Fibroblast of lung (primary cell): ENCODE results near the gene PRKCA. TPM values are rescaled to one million over a fixed set of nuclear protein-coding genes. Genes with fewer than 3 reads are reported as not detected.

ENCODE experiments used
- DNase-seq, 2 donors: peaks; one replicate each; pipeline versions ENCODE4 v3.0.0 to v3.0.0-alpha.2; 2010; ENCODE audit warnings: low read depth in 2 of 2
- H2AFZ ChIP-seq: 2 replicates; pipeline ENCODE4 v1.5.1; 2012; ENCODE audit warnings: low read length, control low read depth, inconsistent platforms
- H3K27ac ChIP-seq: 2 replicates; pipeline ENCODE4 v1.5.1; 2011; ENCODE audit warnings: low read length, control low read depth; ENCODE audit not compliant: insufficient read depth
- H3K27me3 ChIP-seq: 2 replicates; pipeline ENCODE4 v1.5.1; 2011; ENCODE audit warnings: mild to moderate bottlenecking, low read length; ENCODE audit not compliant: control insufficient read depth, insufficient read depth
- H3K36me3 ChIP-seq: 2 replicates; pipeline ENCODE4 v1.5.1; 2011; ENCODE audit warnings: low read length; ENCODE audit not compliant: control insufficient read depth, insufficient read depth
- H3K4me1 ChIP-seq: 2 replicates; pipeline ENCODE4 v1.5.1; 2011; ENCODE audit warnings: low read length; ENCODE audit not compliant: control insufficient read depth, insufficient read depth; ENCODE audit errors: extremely low read depth
- H3K4me2 ChIP-seq: 2 replicates; pipeline ENCODE4 v1.5.1; 2011; ENCODE audit warnings: low read length, control low read depth; ENCODE audit not compliant: insufficient read depth; ENCODE audit errors: extremely low read depth
- H3K4me3 ChIP-seq, 4 experiments: fragments of 200-600 bp in 1 of 4; sonication (generic) in 1 of 4; replicated peaks in 1 of 4; 2 replicates each; pipeline ENCODE4 v1.5.1; 2011 to 2016; ENCODE audit warnings: low read length in 4 of 4, low read depth in 3 of 4, mild to moderate bottlenecking in 3 of 4, control low read depth in 2 of 4, inconsistent platforms in 1 of 4, mixed read lengths in 1 of 4; ENCODE audit not compliant: insufficient read depth in 1 of 4; ENCODE audit errors: control extremely low read depth in 1 of 4
- H3K79me2 ChIP-seq: 2 replicates; pipeline ENCODE4 v1.5.1; 2012; ENCODE audit warnings: mild to moderate bottlenecking, low read length, inconsistent platforms; ENCODE audit not compliant: control insufficient read depth, insufficient read depth
- H3K9ac ChIP-seq: 2 replicates; pipeline ENCODE4 v1.5.1; 2011; ENCODE audit warnings: mild to moderate bottlenecking, low read length, control low read depth; ENCODE audit not compliant: insufficient read depth
- H3K9me3 ChIP-seq: 2 replicates; pipeline ENCODE4 v1.5.1; 2012; ENCODE audit warnings: low read depth, low read length; ENCODE audit not compliant: control insufficient read depth, insufficient read depth
- H4K20me1 ChIP-seq: 2 replicates; pipeline ENCODE4 v1.5.1; 2011; ENCODE audit warnings: low read length; ENCODE audit not compliant: control insufficient read depth, insufficient read depth; ENCODE audit errors: extremely low read depth
- CTCF ChIP-seq, 2 donors: IDR thresholded peaks in 1 of 2; conservative IDR thresholded peaks in 1 of 2; 1 replicate in 1 of 2; 2 replicates in 1 of 2; pipeline ENCODE4 v1.5.1; 2011 to 2012; ENCODE audit warnings: low read length in 2 of 2, control low read depth in 1 of 2, inconsistent platforms in 1 of 2, low read depth in 1 of 2, mild to moderate bottlenecking in 1 of 2
- EZH2 ChIP-seq: IDR thresholded peaks from 2 replicates; pipeline ENCODE4 v1.5.1; 2012; ENCODE audit warnings: low read length, control low read depth, mild to moderate bottlenecking; ENCODE audit errors: missing control alignments
- polyA plus RNA-seq, 2 donors: library from polyadenylated mRNA; depleted of rRNA in 1 of 2; stranded (reverse) in 1 of 2; unstranded in 1 of 2; fragments of >200 nt; gene quantifications; 2 replicates each; pipeline ENCODE4 v1.2.1, GENCODE V29; 2011 to 2012; ENCODE audit warnings: missing spikeins in 1 of 2
- total RNA-seq: library from RNA; depleted of rRNA; stranded (reverse); fragments of >200 nt; gene quantifications from 2 replicates; pipeline ENCODE4 v1.2.1, GENCODE V29; 2014

The PRKCA gene
- total and polyA plus RNA-seq, 2 donors (not counting 1 experiment from before 2014, with no cell fraction given) = 34.0 to 74.2 TPM

DNA sequence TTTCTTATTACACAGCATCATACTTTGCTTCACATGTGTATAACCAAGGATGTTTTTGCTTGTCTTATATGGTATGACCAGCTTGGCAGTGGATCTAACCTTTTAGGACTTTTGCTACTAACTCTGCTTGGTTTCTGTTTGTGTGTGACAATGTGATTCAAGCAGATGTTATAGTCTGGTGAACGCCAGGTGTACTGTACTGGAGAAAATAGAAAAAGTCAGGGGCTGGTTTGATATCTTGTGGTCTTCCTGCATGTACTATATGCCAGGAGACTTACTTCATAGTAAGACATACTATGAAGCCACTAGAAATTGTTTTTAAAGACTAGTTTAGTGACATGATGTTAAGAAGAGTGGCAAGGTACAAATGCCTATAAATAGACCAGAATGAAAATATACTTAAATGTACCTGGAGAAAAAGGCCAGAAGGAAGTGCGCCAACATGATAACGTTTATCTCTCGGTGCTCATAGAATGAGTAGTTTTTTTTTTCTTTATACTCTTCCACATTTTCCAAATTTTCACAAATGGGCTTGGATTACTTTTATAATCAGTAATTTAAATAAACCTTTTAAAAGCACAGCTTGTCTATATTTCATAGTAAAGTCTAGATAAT lies 112.3 kb downstream of the PRKCA start:
- Histone ChIP-seq H3K4me2 (no peak overlapping the region), H3K27me3 (no peaks in the 10 kb centered on the region), H3K4me3 (no peak overlapping the region), H3K27ac (no peak overlapping the region), H3K36me3 (no peaks in the 10 kb centered on the region), H3K9me3 (no peaks in the 10 kb centered on the region), H4K20me1 (no peaks in the 10 kb centered on the region), H3K4me1 (no peaks in the 10 kb centered on the region), H3K79me2 (peaks cover 67% of the 10 kb centered on the region), H2AFZ (no peak overlapping the region), H3K9ac (no peak overlapping the region)
- TF ChIP-seq EZH2 (no peak), CTCF (conservative IDR thresholded peaks at IDR 0.05 in 1 of 2, IDR thresholded peaks at IDR 0.05 in 1 of 2; ENCODE audit: low read depth in 1 of 2, low read length in 2 of 2) (no peak)
- DNase-seq = no peak

- Histone ChIP-seq H3K4me2 (no peak overlapping the region), H4K20me1 (no peaks in the 10 kb centered on the region), H3K27ac (no peak overlapping the region), H3K79me2 (peaks cover 67% of the 10 kb centered on the region), H3K36me3 (no peaks in the 10 kb centered on the region), H2AFZ (no peak overlapping the region), H3K9ac (no peak overlapping the region), H3K27me3 (no peaks in the 10 kb centered on the region), H3K4me3 (no peak overlapping the region), H3K4me1 (no peaks in the 10 kb centered on the region), H3K9me3 (no peaks in the 10 kb centered on the region)
- TF ChIP-seq CTCF (conservative IDR thresholded peaks at IDR 0.05 in 1 of 2, IDR thresholded peaks at IDR 0.05 in 1 of 2; ENCODE audit: low read depth in 1 of 2, low read length in 2 of 2) (no peak), EZH2 (no peak)
- no peak for DNase-seq
Observed at GRCh38 chr17:66415366-66416206, 113.2 kb downstream of the PRKCA start.

DNA sequence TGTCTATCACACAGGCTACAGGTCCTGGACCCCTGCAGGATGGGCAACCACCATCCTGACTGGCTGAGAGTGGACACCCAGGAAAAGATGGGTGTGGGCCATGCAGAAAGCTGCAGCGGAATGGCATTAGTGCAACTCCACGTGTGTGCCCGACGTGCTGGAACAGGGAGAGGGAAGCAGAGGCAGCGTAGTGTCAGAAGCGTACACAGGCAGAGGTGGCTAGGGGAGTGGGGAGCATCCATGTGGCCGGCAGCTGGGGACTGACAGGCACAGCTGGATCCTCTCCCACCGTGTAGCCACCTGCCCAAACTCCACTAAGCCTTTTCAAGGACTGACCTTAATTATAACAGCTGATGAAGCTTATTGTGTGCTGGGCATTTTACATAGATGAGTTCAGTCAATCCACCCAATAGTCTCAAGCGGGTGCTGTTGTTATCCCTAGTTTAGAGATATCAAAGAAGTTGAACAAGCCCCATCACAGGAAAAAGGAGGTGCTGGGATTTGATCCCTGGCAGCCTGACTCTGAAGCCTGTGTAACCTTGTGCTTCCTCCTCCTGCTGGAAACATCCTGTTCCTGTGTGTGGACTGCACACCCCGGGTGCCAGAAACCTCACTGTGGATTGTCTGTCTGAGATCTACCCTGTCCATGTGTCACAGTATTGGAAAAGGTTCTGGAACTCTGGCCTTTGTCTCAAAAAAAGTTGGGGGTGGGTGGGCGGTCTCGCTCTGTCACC lies 114.0 kb downstream of the PRKCA start:
- H2AFZ ChIP-seq = no peak overlapping the region
- H3K4me1 ChIP-seq = no peaks in the 10 kb centered on the region
- TF ChIP-seq EZH2 (no peak), CTCF (conservative IDR thresholded peaks at IDR 0.05 in 1 of 2, IDR thresholded peaks at IDR 0.05 in 1 of 2; ENCODE audit: low read depth in 1 of 2, low read length in 2 of 2) (no peak)
- no peaks in the 10 kb centered on the region for H3K27me3 ChIP-seq
- H3K79me2 ChIP-seq = peaks cover 60% of the 10 kb centered on the region
- no peaks in the 10 kb centered on the region for H4K20me1 ChIP-seq
- no peak overlapping the region for H3K4me3 ChIP-seq
- no peak overlapping the region for H3K4me2 ChIP-seq
- H3K9me3 ChIP-seq = no peaks in the 10 kb centered on the region
- DNase-seq = no peak
- no peaks in the 10 kb centered on the region for H3K36me3 ChIP-seq
- no peak overlapping the region for H3K9ac ChIP-seq
- no peak overlapping the region for H3K27ac ChIP-seq
